Central memory CD4-positive, alpha-beta T cell (primary cell): ENCODE measurements around the gene HADH.
"Not testable (repeated sequence)": the region's sequence is repeated elsewhere in the genome, so short reads cannot be mapped to it uniquely, and the experiment has no call there.

ENCODE experiments used
- DNase-seq: peaks from one replicate; pipeline ENCODE4 v3.0.0; 2022
- total RNA-seq, 3 experiments: gene quantifications; one replicate each; lab custom pipeline; 2026; lab: John Stamatoyannopoulos, UW

The HADH gene
- total RNA-seq, result 18.9 to 28.7 (median 24.1) reads per million in 3 experiments

DNA sequence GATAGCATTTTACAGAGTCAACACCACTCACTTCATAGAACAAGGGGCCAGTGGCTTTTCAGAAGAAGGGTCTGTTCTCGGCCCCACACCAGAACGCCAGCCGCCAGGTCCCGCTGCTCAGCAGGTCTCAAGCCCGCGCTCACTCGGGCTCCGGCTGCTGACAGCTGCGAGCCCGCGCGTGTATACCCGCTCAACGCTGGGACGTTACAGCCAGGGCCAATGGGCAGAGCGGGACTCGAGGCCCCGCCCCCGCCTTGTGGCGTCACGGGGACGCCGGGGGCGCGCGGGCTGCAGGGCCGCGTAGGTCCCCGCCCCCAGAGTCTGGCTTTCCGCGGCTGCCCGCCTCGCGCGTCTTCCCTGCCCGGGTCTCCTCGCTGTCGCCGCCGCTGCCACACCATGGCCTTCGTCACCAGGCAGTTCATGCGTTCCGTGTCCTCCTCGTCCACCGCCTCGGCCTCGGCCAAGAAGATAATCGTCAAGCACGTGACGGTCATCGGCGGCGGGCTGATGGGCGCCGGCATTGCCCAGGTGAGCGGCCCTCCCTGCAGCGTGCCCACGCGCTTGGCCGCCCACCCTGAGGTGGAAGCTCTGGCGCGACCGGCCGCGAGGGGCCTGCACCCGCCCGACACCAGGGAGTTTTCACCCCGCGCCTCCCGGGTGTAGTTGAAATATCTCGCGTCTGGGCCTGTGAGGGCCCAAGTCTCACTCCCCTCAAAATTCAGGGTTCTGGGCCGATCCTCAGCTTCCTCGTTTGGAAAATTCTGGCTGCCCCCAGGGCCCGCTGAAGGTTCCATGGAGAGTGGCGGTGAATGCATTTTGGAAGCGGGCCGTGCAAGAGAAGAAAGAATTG lies at the start of gene HADH:
HADH (plus strand) TSS at position 353 of the 850 bp plus-strand sequence; CDS start at position 397, 44 bp downstream.
- peak; percentile 94 for DNase-seq

DNA sequence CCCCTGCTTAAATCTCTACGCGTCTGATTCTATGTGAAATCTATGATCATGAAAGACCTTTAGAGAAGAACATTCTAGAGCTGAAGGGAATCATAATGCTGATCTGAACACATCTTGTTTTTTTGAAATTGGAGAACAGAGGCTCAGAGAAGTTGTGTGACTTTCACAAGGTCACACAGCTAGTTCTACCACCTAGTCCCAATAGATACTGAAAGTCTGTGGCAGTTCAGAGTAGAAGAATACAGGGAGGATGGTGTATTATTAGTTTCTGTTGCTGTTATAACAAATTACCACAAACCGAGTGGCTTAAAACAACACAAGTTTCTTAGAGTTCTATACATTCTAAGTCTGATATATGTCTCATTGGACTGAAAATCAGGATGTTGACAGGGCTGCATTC lies 43.9 kb upstream of the HADH start:
- DNase-seq, result no peak

- DNase-seq, result no peak
Observed at GRCh38 chr4:107950746-107951540, 38.7 kb upstream of the HADH start.

DNA sequence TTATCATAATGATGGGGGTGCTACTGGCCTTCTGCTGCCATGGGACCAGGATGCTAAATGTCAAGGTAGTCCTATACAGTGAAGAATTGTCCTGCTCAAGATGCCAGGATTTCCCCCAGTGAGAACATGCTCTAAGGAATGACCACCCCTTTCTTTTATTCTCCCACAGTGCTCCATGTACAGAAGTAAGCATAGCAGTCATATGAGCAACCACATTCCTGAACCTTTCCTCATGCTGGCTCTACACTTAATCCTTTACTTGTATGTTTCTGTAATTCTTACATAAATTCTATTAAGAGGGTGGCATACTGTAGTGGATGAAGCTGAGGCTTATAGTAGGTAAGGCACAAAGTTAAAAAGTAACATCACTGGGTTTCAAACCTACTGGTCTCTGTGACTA lies 38.1 kb upstream of the HADH start:
- no peak for DNase-seq

DNA sequence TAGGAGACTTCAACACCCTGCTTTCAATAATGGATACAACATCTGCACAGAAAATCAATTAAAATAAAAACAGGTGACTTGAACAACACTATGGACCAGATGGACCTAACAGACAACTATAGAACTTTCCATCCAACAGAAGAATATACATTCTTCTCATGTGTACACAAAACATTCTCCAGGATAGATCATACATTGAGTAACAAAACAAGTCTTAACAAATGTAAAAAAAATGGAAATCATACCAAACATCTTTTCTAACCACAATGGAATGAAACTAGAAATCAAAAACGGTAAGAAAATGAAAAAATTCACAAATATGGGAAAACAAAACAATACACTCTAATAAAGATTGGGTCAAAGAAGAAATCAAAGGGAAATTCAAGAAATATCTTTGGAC lies 33.7 kb upstream of the HADH start:
- no peak for DNase-seq

DNA sequence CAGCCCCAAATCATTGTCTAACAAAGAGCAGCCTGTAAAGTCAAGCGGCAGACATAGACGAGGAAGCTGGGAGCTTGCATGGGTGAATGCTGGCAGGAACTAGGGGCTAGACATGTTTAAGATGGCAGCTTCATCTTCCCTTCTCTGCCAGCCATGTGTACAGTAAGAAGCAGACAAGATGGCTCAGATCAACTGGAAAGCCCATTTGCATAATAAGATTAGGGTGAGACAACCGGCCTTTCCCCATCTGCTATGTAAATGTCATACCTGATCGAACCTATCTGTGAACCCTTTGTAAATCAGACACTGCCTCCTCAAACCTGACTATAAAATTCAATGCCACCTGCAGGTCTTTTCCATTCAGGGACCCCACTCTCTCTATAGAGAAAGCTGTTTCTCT lies 22.8 kb upstream of the HADH start:
- DNase-seq, result no peak

DNA sequence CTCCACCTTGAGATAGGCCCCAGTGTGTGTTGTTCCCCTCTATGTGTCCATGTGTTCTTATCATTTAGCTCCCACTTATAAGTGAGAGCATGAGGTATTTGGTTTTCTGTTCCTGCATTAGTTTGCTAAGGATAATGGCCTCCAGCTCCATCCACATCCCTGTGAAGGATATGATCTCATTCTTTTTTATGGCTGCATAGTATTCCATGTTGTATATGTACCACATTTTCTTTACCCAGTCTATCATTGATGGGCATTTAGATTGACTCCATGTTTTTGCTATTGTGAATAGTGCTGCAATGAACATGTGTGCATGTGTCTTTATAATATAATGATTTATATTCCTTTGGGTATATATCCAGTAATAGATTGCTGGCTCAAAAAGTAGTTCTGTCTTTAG lies 22.2 kb upstream of the HADH start:
- not testable (repeated sequence) for DNase-seq

- DNase-seq, result not testable (repeated sequence)
Observed at GRCh38 chr4:107967921-107968320, 21.8 kb upstream of the HADH start.

GRCh38 chr4:107970063-107970798 lies 19.5 kb upstream of the HADH start:
- no peak for DNase-seq

GRCh38 chr4:107972605-107973004 lies 17.1 kb upstream of the HADH start:
- no peak for DNase-seq

- no peak for DNase-seq
Observed at GRCh38 chr4:107974523-107974922, 15.2 kb upstream of the HADH start.

DNA sequence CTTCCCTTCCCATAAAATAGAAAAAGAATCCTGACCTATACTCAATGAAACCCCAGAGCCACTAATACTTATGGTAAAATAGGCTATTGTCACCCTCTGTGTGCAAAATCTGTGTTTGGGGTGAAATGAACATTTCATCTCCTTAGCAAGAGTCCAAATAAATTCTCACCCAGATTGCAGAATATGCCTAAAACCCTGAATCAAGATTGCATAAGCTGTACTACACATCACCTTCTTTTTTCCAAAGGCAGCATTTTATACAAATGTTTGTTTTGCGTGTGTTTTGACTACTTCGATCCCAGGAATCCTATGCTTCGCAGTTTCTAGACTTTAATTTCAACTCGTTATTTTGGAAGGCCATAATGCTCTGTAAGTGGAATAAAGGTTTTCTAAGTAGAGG lies 12.2 kb upstream of the HADH start:
- DNase-seq, result no peak

DNA sequence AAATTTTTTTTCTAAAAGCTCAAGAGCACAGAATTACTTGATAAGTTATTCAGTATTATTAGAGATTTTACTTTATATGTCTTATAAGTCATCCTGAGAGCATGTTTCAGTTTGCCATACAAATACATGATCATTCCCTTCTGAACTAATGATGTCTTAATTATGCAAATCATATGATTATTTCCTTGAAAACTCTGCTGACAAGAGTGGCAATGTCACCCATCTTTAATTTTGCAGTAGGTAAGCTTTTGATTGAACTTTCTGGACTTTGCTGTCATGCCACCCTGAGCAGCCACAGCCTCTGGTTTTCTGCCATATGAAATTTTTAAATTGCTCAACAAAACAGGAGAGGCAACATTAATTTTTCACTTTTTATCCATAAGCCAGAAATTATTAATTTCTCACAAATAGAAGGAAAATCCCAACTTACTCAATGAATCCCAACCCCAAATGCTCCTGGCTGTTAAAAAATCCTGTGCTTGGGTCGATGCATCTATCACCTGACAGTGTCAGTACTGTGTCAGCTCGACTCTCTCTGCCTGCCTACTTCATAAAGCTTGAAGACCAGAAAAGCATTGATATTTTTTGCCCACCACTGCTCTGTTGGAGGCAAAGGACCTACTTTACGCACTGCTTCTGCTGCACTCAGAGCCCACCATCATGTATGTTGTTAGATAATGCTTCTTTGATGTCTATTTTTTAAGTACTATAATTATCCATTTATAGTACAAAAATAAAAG lies 11.6 kb upstream of the HADH start:
- no peak for DNase-seq

GRCh38 chr4:107978716-107979451 lies 10.8 kb upstream of the HADH start:
- DNase-seq, result no peak

- no peak for DNase-seq
Observed at GRCh38 chr4:107987916-107988762, 1.6 kb upstream of the HADH start.

GRCh38 chr4:107988763-107989035 lies 990 bp upstream of the HADH start:
- DNase-seq, result no peak

GRCh38 chr4:107989162-107989536 lies 540 bp upstream of the HADH start:
- no peak for DNase-seq

GRCh38 chr4:107991945-107992630 lies 2.4 kb downstream of the HADH start:
- no peak for DNase-seq

GRCh38 chr4:107993969-107994368 lies 4.3 kb downstream of the HADH start:
- no peak for DNase-seq

GRCh38 chr4:107994894-107995293 lies 5.2 kb downstream of the HADH start:
- DNase-seq, result no peak
